ENCODE data around the gene ERC2.

GRCh38 chr3:56428667-56429066 is 39.6 kb downstream of the ERC2 start:
- no peak for TF ChIP-seq RARB (CRISPR knock-in tag; IDR thresholded peaks at IDR 0.05)
- TF ChIP-seq TCF4 (CRISPR knock-in tag; IDR thresholded peaks at IDR 0.05; ENCODE audit: borderline replicate concordance), result no peak
- TF ChIP-seq ESRRG (CRISPR knock-in tag; IDR thresholded peaks at IDR 0.05), result no peak
- TF ChIP-seq CSDC2 (CRISPR knock-in tag; IDR thresholded peaks at IDR 0.05), result no peak
- no peak for TF ChIP-seq TOX (CRISPR knock-in tag; IDR thresholded peaks at IDR 0.05; ENCODE audit: borderline replicate concordance)
- TF ChIP-seq ZNF565 (CRISPR knock-in tag; conservative IDR thresholded peaks at IDR 0.05; ENCODE audit: low read depth), result no peak
- no peak for TF ChIP-seq PATZ1 (CRISPR knock-in tag; IDR thresholded peaks at IDR 0.05; ENCODE audit: borderline replicate concordance)
- TF ChIP-seq TSHZ2 (CRISPR knock-in tag; IDR thresholded peaks at IDR 0.05), result no peak
- TF ChIP-seq POU6F1 (CRISPR knock-in tag; IDR thresholded peaks at IDR 0.05; ENCODE audit: borderline replicate concordance, low read depth), result no peak
- TF ChIP-seq ZNF70 (CRISPR knock-in tag; IDR thresholded peaks at IDR 0.05), result no peak
- no peak for TF ChIP-seq CSRNP3 (CRISPR knock-in tag; IDR thresholded peaks at IDR 0.05)

Measured in SK-N-SH treated with all-trans-retinoic acid at 6 μM for 48 hours (cell line).